ENCODE results near the gene DRAP1. TPM values are rescaled to one million over a fixed set of nuclear protein-coding genes. Genes with fewer than 3 reads are reported as not detected.

DRAP1 gene
- total and polyA plus RNA-seq, 2 experiments from 2014 or later: 121 to 294 TPM

- ATAC-seq: no peak
- DNase-seq (ENCODE audit: low spot score): no peak
- H3K79me2 ChIP-seq (replicated peaks; ENCODE audit: insufficient read depth): no peaks in the 10 kb centered on the region
- no peak overlapping the region for H3K4me3 ChIP-seq
- Mint-ChIP-seq H3K4me1 (peaks cover 7% of the 10 kb centered on the region), H3K4me3 (no peak overlapping the region), H3K9me3 (no peaks in the 10 kb centered on the region), H3K36me3 (ENCODE audit: low read depth) (no peaks in the 10 kb centered on the region), H3K27ac (no peak overlapping the region), H3K27me3 (ENCODE audit: insufficient read depth, low read depth, poor library complexity) (peaks cover 20% of the 10 kb centered on the region)
- peaks cover 32% of the 10 kb centered on the region for H3K27me3 ChIP-seq (ENCODE audit: insufficient read depth)
- no peak overlapping the region for H3K27ac ChIP-seq (ENCODE audit: low read depth)
- H3K4me1 ChIP-seq (ENCODE audit: insufficient read depth): peaks cover 5% of the 10 kb centered on the region
- no peaks in the 10 kb centered on the region for H3K36me3 ChIP-seq (ENCODE audit: insufficient read depth)
- H4K20me1 ChIP-seq (replicated peaks; ENCODE audit: insufficient read depth): no peaks in the 10 kb centered on the region
- no peak overlapping the region for H2AFZ ChIP-seq
- no peaks in the 10 kb centered on the region for H3F3A ChIP-seq (replicated peaks; ENCODE audit: low read depth)
- TF ChIP-seq CREB1 (CRISPR knock-in tag; IDR thresholded peaks at IDR 0.05; ENCODE audit: low read depth): no peak
- no peak for TF ChIP-seq EZH2 (IDR thresholded peaks at IDR 0.05; ENCODE audit: low read depth, unreplicated experiment)
- no peak for TF ChIP-seq ZNF462 (CRISPR knock-in tag; IDR thresholded peaks at IDR 0.05)
- no peak for TF ChIP-seq EZH2phosphoT487 (IDR thresholded peaks at IDR 0.05; ENCODE audit: unreplicated experiment)
- TF ChIP-seq STAT1 (IDR thresholded peaks at IDR 0.05; ENCODE audit: unreplicated experiment): no peak
- TF ChIP-seq REST (IDR thresholded peaks at IDR 0.05; ENCODE audit: unreplicated experiment): no peak
- no peak for TF ChIP-seq JUNB (IDR thresholded peaks at IDR 0.05; ENCODE audit: unreplicated experiment)
- TF ChIP-seq CTCF (conservative IDR thresholded peaks at IDR 0.05; ENCODE audit: low read depth in 2 of 2): no peak
- TF ChIP-seq ZNF331 (CRISPR knock-in tag; IDR thresholded peaks at IDR 0.05; ENCODE audit: low read depth): no peak
- TF ChIP-seq ETS1 (IDR thresholded peaks at IDR 0.05): no peak
- no peak for TF ChIP-seq POLR2AphosphoS5 (IDR thresholded peaks at IDR 0.05; ENCODE audit: low read depth)
- TF ChIP-seq NANOG (IDR thresholded peaks at IDR 0.05; ENCODE audit: borderline replicate concordance): no peak
- no peak for TF ChIP-seq ZNF114 (CRISPR knock-in tag; IDR thresholded peaks at IDR 0.05)
- no peaks in the 10 kb centered on the region for H3K9me2 ChIP-seq (ENCODE audit: insufficient read depth)
- H3K4me2 ChIP-seq: no peak overlapping the region
These were observed 11.3 kb upstream of the DRAP1 start for GRCh38 chr11:65907878-65908277.
